GM23338 (cell line): ENCODE measurements around the gene TCF12. TPM values are rescaled to one million over a fixed set of nuclear protein-coding genes. Genes with fewer than 3 reads are reported as not detected.

Experiments used
- ATAC-seq: fragments of 200-7000 bp; cut with Tn5 transposase; 3 replicates; pipeline ENCODE4 v1.9.1; 2020
- DNase-seq: peaks from one replicate; pipeline ENCODE4 v3.0.0-alpha.2; 2015; ENCODE audit warnings: low spot score
- H2AFZ ChIP-seq: fragments of 200-600 bp; sonication (generic); 2 replicates; pipeline ENCODE4 v1.8.0; 2016; ENCODE audit warnings: antibody characterized with exemption, mild to moderate bottlenecking, moderate library complexity
- H3F3A ChIP-seq: fragments of 200-600 bp; sonication (generic); replicated peaks from 2 replicates; pipeline ENCODE4 v1.8.0; 2017; ENCODE audit warnings: antibody characterized with exemption, mixed run types, low read depth
- H3K27ac ChIP-seq: fragments of 200-600 bp; sonication (generic); 2 replicates; pipeline ENCODE4 v1.6.1; 2016; ENCODE audit warnings: low read depth
- H3K27me3 ChIP-seq: fragments of 200-600 bp; sonication (generic); 2 replicates; pipeline ENCODE4 v1.8.0; 2016; ENCODE audit warnings: mild to moderate bottlenecking, mixed run types, moderate library complexity; ENCODE audit not compliant: insufficient read depth
- H3K36me3 ChIP-seq: fragments of 200-600 bp; sonication (generic); 2 replicates; pipeline ENCODE4 v1.8.0; 2016; ENCODE audit warnings: mild to moderate bottlenecking; ENCODE audit not compliant: insufficient read depth
- H3K4me1 ChIP-seq: fragments of 200-600 bp; sonication (generic); 2 replicates; pipeline ENCODE4 v1.8.0; 2016; ENCODE audit warnings: mild to moderate bottlenecking, moderate library complexity; ENCODE audit not compliant: insufficient read depth
- H3K4me2 ChIP-seq: fragments of 200-600 bp; sonication (generic); 2 replicates; pipeline ENCODE4 v1.7.1; 2017; ENCODE audit warnings: mixed run types
- H3K4me3 ChIP-seq: fragments of 200-600 bp; sonication (generic); 2 replicates; pipeline ENCODE4 v1.6.1; 2016; ENCODE audit warnings: mixed run types
- H3K79me2 ChIP-seq: fragments of 200-600 bp; sonication (generic); replicated peaks from 2 replicates; pipeline ENCODE4 v1.8.0; 2017; ENCODE audit warnings: mild to moderate bottlenecking; ENCODE audit not compliant: insufficient read depth
- H3K9me2 ChIP-seq: fragments of 200-600 bp; sonication (generic); 2 replicates; pipeline ENCODE4 v1.8.0; 2017; ENCODE audit not compliant: insufficient read depth
- H4K20me1 ChIP-seq: fragments of 200-600 bp; sonication (generic); replicated peaks from 2 replicates; pipeline ENCODE4 v1.8.0; 2017; ENCODE audit warnings: mild to moderate bottlenecking; ENCODE audit not compliant: insufficient read depth
- H3K27ac Mint-ChIP-seq: 2 replicates; pipeline ENCODE4 v1.8.0; 2020; ENCODE audit warnings: inconsistent platforms, mild to moderate bottlenecking, moderate library complexity, mixed read lengths
- H3K27me3 Mint-ChIP-seq: 3 replicates; pipeline ENCODE4 v1.8.0; 2022; ENCODE audit warnings: low read depth, mild to moderate bottlenecking, moderate library complexity, mixed read lengths, inconsistent platforms; ENCODE audit not compliant: insufficient read depth, poor library complexity
- H3K36me3 Mint-ChIP-seq: 3 replicates; pipeline ENCODE4 v1.8.0; 2021; ENCODE audit warnings: low read depth, mild to moderate bottlenecking, inconsistent platforms, moderate library complexity, mixed read lengths
- H3K4me1 Mint-ChIP-seq: 3 replicates; pipeline ENCODE4 v1.8.0; 2020; ENCODE audit warnings: mild to moderate bottlenecking, inconsistent platforms, mixed read lengths
- H3K4me3 Mint-ChIP-seq: 3 replicates; pipeline ENCODE4 v1.8.0; 2021; ENCODE audit warnings: moderate library complexity, mild to moderate bottlenecking, inconsistent platforms, mixed read lengths
- H3K9me3 Mint-ChIP-seq: 3 replicates; pipeline ENCODE4 v1.8.0; 2020; ENCODE audit warnings: moderate library complexity, mild to moderate bottlenecking, inconsistent platforms, mixed read lengths
- CREB1 ChIP-seq: fragments of 250-450 bp; sonication (Bioruptor Pico); IDR thresholded peaks from 2 replicates; pipeline ENCODE4 v1.5.0; 2020; ENCODE audit warnings: low read depth, mild to moderate bottlenecking, moderate library complexity
- ETS1 ChIP-seq: IDR thresholded peaks from 2 replicates; pipeline ENCODE4 v1.6.1; 2016; ENCODE audit warnings: antibody characterized with exemption
- EZH2 ChIP-seq: fragments of 200-600 bp; sonication (generic); IDR thresholded peaks from one replicate; pipeline ENCODE4 v1.8.0; 2017; ENCODE audit warnings: antibody characterized with exemption, mild to moderate bottlenecking, low read depth; ENCODE audit not compliant: unreplicated experiment
- STAT1 ChIP-seq: IDR thresholded peaks from one replicate; pipeline ENCODE4 v1.6.1; 2016; ENCODE audit warnings: antibody characterized with exemption; ENCODE audit not compliant: unreplicated experiment
- ZNF114 ChIP-seq: fragments of 250-450 bp; sonication (Bioruptor Pico); IDR thresholded peaks from 2 replicates; pipeline ENCODE4 v1.5.0; 2020; ENCODE audit warnings: mild to moderate bottlenecking, moderate library complexity
- ZNF462 ChIP-seq: fragments of 250-450 bp; sonication (Bioruptor Pico); IDR thresholded peaks from 2 replicates; pipeline ENCODE4 v1.5.0; 2020; ENCODE audit warnings: mild to moderate bottlenecking, moderate library complexity
- polyA plus RNA-seq: library from polyadenylated mRNA; unstranded; fragments of >200 nt; fragmentation: Nextera tagmentation; extraction: Ambion mirVana; gene quantifications from 2 replicates; pipeline ENCODE4 v1.2.1, GENCODE V29; 2016
- total RNA-seq: library from RNA; depleted of rRNA; stranded (reverse); fragments of >200 nt; shearing (Covaris generic); gene quantifications from 2 replicates; pipeline ENCODE4 v1.2.3, GENCODE V29; 2014

The TCF12 gene
- total and polyA plus RNA-seq, 2 experiments from 2014 or later = 27.6 to 104 TPM

GRCh38 chr15:57324944-57325679 is 406.7 kb downstream of the TCF12 start (continued):
- TF ChIP-seq ZNF462 (CRISPR knock-in tag) (no peak), STAT1 (no peak), CREB1 (CRISPR knock-in tag) (no peak)

GRCh38 chr15:57326196-57326595 is 407.8 kb downstream of the TCF12 start:
- H3K27me3 ChIP-seq = no peaks in the 10 kb centered on the region
- H3K4me2 ChIP-seq = no peak overlapping the region
- no peak overlapping the region for H3K4me3 Mint-ChIP-seq
- H2AFZ ChIP-seq = no peak overlapping the region
- H3K27me3 Mint-ChIP-seq = peaks cover 4% of the 10 kb centered on the region
- no peaks in the 10 kb centered on the region; the same call in 2 of the 3 replicates for H3K36me3 Mint-ChIP-seq
- no peak overlapping the region for H3K4me3 ChIP-seq
- H3K27ac Mint-ChIP-seq = no peak overlapping the region
- no peaks in the 10 kb centered on the region for H3K36me3 ChIP-seq
- ATAC-seq = no peak
- no peak for DNase-seq
- H4K20me1 ChIP-seq = no peaks in the 10 kb centered on the region
- peaks cover 7% of the 10 kb centered on the region for H3K4me1 ChIP-seq
- H3K27ac ChIP-seq = no peak overlapping the region
- no peaks in the 10 kb centered on the region for H3K9me3 Mint-ChIP-seq
- H3K9me2 ChIP-seq = no peaks in the 10 kb centered on the region; the same call in 1 of the 2 replicates
- H3K79me2 ChIP-seq = no peaks in the 10 kb centered on the region
- H3F3A ChIP-seq = peaks cover 19% of the 10 kb centered on the region; the same call in 1 of the 2 replicates
- peaks cover 30% of the 10 kb centered on the region for H3K4me1 Mint-ChIP-seq
- TF ChIP-seq ZNF114 (CRISPR knock-in tag) = no peak
- TF ChIP-seq EZH2 = no peak
- no peak for TF ChIP-seq STAT1
- TF ChIP-seq ETS1 = no peak
- no peak for TF ChIP-seq ZNF462 (CRISPR knock-in tag)
